DMS153 treated with DMSO at 0.1 percent for 48 hours (cell line): ENCODE measurements around the gene TNS1.

ENCODE experiments used
- DNase-seq: peaks from one replicate; lab custom pipeline; 2025; ENCODE audit not compliant: unreplicated experiment; lab: John Stamatoyannopoulos, UW

TNS1 gene

GRCh38 chr2:217934321-217935131 is 68.3 kb downstream of the TNS1 start:
- no peak for DNase-seq

GRCh38 chr2:217933617-217933993 is 69.2 kb downstream of the TNS1 start:
- peak; percentile 18 for DNase-seq

- no peak for DNase-seq
These were observed 69.8 kb downstream of the TNS1 start for GRCh38 chr2:217932803-217933616.

DNA sequence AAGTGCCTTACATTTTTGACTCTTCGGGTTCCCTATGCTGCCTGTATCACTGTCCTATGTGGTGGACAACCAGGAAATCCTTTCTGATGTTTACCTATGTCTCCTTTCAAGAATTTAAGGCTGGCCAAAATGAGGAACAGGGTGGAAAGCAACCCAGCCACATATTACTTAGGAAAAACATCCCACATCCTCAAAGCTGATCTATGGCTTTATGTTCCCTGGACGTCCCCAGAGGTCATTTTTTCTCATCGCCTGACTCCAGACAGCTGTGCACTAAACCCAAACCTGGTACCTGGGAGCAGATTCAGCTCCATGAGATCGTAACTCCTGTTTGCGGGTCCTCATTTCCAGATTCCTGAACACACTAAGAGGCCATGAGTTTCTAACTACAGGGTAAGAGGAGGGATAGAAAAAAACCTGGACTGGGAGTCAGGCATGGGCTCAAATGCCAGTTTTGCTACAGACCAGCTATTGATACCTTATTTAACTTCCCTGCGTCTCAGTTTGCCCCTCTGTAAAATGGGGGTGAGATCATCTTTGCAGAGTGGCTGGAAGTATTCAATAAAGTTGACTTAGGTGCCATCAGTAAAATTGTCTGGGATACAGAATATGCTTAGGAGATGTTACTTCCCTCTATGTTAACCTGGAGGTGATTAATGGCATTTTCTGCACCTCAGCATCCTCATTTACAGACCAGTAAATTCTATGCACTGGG is 70.8 kb downstream of the TNS1 start:
- no peak for DNase-seq

GRCh38 chr2:217930761-217931563 is 71.8 kb downstream of the TNS1 start:
- DNase-seq: no peak

- no peak for DNase-seq
These were observed 72.8 kb downstream of the TNS1 start for GRCh38 chr2:217929757-217930707.

GRCh38 chr2:217929272-217929671 is 73.5 kb downstream of the TNS1 start:
- DNase-seq: no peak

DNA sequence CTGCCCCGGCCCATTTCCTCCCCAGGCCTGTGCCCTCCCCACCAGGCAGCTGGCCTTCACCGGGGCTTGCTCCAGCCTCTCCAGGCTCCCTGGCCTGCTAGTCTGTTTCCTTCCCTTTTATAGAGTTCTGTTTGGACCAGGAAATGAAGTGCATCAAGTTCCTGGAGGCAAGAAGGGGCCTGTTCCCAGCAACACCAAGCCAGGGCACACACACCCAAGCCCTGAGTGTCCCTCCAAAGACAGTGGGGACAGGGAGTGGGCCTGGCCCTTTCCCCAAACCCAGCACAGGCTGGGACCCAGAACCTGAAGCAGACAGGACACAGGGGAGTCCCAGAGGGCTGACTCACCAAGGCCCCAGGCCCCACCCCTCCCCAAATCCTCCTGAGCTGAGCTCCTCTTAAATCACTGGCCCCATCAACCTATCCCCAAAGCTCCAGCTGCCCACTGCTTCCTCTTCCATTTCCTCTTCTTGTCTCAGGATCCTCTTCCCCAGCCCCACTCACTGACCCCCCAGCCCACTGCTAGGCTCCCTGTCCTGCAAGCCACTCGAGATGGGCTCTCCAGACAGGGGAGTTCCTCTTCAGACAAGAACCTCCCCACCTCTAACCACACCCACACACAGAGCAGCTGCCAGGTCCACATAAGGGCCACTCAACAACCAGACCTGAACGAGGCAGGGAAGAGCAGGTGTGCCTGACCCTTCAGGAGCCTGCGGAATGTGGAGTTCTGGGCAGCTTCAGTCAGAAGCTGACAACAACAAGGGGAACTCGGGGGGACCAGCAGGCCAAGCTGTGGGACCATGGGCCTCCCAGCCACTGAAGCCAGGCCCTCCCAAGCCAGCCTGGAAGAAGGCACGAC is 74.2 kb downstream of the TNS1 start:
- peak; percentile 79 for DNase-seq

GRCh38 chr2:217927601-217928323 is 75.0 kb downstream of the TNS1 start:
- no peak for DNase-seq

- DNase-seq: no peak
These were observed 76.0 kb downstream of the TNS1 start for GRCh38 chr2:217926801-217927200.

DNA sequence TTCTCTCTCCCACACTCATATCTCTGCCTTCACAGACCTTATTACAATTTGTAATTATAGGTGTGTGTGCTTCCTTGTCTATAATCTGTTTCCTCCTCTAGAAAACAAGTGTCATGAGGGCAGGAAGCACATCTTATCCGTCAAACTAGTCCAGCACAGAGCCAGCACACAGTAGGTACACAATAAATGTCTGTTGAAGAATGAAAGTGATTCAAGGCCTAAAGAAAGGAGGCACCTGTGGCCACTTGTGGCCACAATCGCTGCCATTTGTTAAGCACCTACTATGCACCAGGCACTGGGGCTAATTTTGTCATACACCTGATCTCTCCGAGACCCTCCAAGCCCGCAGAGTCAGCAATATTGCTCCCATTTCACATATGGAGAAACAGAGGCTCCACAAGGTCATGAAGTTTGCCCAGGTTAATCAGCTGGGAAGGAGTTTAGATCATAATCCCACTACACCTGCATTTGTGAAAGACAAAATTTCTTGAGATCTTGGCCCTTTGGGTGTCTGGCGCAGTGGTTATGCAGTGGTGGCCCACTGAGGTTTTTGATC is 78.4 kb downstream of the TNS1 start:
- DNase-seq: no peak

GRCh38 chr2:217923007-217923686 is 79.6 kb downstream of the TNS1 start:
- DNase-seq: no peak

DNA sequence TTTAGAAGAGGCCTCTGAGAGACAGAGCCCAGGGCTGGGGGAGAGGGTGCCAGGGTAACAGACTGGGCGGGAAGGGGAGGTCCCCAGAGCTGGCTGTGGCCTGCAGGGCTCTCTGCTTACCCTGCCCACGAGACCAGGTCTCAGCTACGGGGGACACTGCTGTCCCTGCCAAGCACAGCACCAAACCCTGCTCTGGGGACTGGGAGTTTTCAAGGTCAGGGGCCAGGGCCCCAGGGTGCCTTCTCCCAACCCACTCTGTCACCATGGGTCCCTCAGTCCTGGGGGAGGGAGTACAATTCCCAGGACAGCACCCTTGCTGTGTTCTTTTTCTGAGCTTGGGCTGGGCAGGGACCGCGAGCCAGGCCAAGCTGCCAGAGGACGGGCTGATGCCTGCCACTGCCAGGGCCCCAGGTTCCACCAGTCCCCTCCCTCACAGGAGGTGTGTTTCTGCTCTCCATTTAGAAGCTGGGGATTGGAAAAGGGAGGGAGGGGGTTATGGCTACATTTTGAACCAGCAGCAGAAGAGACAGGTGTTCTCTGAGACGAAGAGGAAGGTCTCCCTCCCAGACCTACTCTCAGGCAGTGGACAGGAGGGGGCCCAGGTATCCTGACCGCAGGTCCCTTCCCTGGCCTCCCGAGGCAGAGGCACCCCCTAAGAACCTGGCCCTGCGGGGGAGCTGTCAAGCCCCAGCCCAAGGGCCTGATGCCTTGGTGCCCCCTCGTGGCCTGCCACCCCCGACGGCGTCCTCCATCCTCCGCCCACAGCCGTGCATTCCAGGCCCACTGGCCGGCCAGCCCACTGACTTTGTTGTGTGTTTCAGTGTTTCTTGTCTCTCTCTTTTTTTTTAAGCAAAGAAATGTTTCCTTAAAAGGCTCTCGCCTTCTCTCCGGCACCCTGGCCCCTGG is 80.4 kb downstream of the TNS1 start:
- DNase-seq: no peak

GRCh38 chr2:217920879-217921603 is 81.8 kb downstream of the TNS1 start:
- DNase-seq: no peak

GRCh38 chr2:217919781-217920351 is 82.9 kb downstream of the TNS1 start:
- no peak for DNase-seq
